ENCODE results near the gene PACSIN2.

PACSIN2 gene

DNA sequence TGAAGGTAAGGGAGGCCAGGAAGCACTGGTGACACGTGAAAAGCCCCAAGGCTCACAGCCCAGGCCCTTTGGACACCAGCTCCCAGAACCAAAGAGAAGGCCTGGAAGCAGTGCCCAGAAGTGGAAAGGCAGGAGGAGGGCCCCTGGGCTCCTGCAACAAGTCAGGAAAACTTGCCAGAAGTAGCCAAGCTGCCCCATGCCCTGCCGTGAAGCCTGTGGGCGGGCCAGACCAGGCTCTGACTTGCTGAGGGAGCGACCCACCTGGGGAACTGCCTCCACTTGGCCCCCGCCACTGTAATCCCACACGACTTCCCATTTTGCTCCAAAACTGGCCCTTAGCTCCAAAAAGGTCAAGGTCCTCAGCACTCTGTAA, 106.6 kb downstream of the PACSIN2 start:
- DNase-seq (ENCODE audit: extremely low read depth in 1 of 2, low read depth in 1 of 2) = no peak

DNA sequence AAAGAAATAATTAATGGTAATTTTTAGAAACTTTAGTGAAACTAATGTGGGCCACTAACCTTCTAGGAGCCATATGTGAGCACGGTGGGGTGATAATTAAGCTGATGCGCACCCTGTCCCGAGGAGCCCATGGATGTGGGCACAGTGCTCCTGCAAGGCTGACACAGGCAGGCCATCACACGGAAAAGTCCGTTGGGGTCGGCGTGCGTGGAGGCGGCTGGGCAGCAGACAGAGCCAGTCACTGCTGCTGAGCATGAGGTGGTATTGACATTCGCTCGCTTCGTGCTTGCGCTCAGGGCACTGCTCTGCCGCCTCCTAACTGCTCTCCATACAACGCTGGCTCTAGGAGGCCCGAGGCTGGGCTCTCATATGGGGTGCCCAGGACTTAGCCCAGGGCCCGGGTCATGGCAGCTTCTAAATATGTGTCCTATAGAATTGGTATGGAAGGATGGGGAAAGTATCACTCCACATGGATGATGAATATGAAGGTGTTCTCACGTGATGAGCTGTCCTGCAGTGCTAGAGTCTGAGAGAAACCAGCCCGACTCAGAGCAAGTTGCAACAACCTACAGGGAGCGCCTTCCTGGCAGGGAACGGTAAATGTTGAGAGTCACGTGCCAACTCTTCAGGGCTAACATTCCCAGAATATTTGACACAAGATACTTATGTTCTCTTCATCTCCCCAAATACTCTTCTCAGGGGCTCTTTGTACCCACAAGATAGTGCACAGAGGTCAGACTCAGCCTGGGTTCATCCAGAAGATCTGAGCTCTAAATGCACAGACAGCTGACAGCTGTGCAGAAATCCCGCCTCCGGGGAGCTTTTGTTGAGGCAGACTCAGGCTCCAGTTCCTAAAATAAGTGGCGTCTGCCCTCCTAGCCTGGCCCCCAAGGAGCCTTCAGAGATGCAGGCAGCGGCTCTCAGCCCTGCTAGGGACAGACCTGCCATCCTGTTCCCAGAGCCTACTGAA, 107.3 kb downstream of the PACSIN2 start:
- no peak for DNase-seq (ENCODE audit: extremely low read depth in 1 of 2, low read depth in 1 of 2)

DNA sequence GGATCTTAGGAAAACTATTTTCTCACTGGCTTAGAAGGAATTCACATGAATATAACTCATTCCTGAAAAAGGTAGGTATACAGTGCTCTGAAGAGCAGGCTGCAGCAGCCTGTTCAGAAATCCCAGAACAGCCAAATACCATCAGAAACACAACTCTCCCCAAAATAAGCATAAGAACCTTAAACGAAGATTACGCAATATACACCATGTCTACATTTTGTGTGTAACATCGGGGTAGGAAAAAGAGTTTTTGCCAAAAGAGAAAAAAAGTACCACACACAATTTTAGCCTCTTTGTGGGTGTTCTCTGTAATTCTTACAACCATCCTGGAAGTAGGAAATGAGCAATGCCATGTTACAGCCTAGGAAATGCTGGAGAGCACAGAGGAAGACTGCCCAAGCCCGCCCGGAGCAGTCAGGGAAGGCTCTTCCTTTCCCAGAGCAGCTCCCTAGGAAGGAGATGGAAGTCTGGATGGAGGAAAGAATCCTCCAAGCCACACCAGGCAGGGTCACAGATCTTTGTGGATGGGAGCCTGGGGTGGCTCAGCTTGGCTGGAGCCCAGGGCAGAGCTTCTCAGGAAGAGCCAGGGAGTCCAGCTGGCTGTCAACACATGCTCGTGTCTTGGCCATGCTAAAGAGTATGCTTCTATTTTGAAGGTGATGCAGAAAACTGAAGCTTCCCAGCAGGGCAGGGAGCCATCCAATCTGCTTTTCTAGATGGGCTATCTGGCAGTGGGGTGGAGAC, 108.2 kb downstream of the PACSIN2 start:
- DNase-seq (ENCODE audit: extremely low read depth in 1 of 2, low read depth in 1 of 2) = no peak

DNA sequence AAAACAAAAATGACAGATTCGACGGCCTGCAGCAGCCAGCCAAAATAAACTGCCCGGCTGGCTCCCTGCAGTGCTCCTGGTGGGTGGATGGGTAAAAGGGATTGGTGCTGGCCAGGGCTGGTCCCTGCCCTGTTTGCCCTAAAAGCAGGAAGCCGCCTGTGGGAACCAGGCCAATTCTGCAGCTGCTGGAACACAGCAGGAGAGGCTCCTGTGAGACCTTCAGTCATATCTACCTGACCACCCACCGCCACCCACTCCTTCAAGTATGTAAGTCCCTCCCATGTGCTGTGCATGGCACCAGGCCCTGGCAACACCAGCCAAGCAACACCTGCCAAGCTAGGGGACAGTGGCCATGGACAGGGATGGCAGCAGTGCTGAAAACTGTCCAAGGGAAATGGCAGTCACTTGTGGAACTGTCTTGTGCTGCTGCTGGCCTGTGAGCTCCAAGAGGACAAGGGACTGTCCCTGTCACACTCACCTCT, 109.2 kb downstream of the PACSIN2 start:
- no peak for DNase-seq (ENCODE audit: extremely low read depth in 1 of 2, low read depth in 1 of 2)

DNA sequence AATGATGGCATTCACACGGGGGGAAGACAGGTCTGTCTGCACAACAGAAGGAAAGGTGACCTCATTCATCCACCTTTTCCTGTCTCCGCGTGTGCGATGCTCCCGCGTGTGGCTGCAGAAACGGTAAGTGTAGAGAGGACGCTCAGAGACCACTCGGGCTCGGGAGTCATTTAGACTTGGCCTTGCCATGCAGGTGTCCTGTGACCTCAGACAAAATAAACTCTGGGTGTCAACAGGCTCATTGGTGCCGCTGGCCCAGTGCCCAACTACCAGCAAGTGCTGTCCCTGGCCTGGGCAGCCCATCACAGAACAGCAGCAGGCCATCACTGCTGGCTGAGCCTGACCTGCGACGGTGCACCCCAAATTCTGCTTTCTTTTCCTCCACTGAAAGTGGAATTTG, 109.7 kb downstream of the PACSIN2 start:
- no peak for DNase-seq (ENCODE audit: extremely low read depth in 1 of 2, low read depth in 1 of 2)

DNA sequence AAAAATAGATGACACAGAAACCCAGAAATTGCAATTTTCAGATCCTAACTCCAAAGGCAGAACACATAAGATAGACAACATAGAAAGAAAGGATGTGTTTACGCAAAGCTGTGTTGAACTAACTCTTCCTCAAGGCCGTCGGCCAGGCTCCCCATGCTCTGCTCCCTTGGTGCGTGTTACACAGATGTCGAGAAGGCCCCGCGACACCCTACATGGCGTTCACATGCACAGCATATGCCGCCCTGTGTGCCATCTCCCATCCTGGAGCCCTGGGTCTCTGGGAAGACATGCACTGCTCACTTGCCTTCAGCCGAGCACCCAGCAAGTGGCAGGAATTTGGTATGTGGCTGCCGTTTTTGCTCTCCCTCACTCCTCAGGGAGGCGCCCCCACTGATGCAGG, 110.9 kb downstream of the PACSIN2 start:
- DNase-seq (ENCODE audit: extremely low read depth in 1 of 2, low read depth in 1 of 2) = no peak

DNA sequence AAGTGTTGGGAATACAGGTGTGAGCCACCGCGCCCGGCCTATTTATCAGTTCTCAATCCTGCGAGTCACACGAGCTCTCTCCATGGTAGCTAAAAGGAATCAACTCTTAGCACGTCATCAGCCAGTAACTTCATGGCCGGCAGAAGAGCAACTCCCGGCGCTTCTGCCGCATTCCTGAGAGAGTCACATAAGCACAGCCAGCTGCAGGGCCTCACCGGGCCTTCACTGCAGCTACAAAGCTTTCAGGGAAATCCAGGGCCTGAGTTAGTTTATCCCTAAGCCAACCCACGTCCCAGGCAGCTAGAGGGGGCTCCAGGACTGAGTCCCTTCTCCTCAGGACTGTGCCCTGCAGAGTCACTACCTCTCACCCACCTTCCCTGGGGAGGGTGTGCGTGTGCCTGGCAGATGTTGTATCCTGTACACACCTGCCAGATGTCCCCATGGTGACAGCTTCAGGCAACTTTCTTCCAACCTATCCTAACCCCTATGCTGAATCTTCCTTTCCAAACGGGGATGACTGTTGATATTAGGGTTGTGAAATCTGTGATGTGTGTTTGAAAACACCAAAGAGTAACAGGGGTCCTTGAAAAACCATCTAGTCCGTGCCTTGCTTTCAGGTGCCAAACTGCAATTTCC, 112.0 kb downstream of the PACSIN2 start:
- DNase-seq (ENCODE audit: extremely low read depth in 1 of 2, low read depth in 1 of 2) = no peak

DNA sequence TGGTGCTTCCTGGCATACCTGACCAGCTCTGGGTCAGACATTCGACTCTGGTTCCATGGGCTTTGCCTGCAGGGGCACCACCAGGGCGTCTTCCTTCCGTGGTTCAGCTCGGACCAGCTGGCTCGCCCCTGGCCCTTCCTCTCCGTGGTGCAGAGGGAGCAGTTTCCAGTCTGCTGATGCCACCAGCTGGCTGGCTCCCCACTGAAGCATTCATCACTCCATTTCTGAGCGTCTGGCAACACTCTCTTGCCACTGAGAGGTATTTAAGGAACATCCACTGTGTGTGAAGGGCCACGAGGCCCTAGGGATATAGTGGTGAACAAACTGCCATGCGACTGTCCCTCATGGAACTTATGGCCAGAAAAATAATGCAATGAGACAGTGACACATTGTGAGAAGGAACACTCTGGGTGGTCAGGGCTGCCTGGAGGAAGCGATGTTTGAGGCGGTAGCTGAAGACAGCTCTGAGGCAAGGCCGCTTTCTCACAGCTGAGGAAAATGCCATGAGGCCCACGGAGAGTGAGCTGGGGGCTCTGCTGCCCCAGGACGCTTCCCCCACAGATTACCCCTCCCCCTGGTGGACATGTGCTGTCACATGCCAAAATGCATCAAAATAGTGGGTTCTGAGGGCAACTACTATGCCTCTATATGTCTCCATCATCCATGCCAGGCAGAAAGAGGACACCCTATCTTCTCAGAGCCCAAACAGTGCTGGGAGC, 113.0 kb downstream of the PACSIN2 start:
- DNase-seq (ENCODE audit: extremely low read depth in 1 of 2, low read depth in 1 of 2) = no peak

DNA sequence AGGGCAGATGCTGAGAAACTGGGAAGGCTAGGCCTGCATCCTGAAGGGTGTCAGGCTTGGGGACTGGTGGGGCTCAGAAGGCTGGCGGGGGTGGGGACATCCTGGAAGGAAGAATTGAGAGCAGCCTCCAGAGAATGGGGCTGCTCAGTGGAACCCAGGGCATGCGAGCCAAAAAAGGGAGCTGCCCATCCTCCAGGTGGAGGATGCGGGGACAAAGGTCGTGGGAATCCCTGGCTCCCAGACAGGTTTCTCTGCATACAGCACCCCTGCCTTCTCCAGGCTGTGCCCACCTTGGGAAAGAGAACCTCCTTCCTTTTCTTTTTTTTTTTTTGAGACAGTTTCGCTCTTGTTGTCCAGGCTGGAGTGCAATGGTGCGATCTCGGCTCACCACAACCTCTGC, 117.0 kb downstream of the PACSIN2 start:
- DNase-seq (ENCODE audit: extremely low read depth in 1 of 2, low read depth in 1 of 2) = no peak

DNA sequence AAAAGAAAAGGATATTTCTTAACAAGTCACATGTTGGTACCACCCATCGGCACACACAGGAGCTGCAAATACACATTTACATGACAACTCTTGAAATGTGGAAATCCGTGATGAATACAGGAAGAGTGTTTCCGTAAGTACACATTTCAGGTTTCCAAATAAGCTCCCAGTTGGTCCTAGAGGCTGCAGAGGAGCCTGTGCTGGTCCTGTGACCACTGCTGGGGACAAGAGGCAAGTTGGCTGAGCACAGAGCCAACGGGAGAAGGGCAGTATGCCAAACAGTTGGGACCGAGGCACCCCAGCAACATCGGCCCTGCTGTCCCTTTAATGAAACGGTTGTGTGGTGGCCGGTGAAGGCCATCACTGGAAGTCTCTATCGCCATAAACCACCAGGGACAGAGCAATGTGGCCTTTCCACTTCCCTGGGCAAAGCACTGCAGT, 119.4 kb downstream of the PACSIN2 start:
- no peak for DNase-seq (ENCODE audit: extremely low read depth in 1 of 2, low read depth in 1 of 2)

DNA sequence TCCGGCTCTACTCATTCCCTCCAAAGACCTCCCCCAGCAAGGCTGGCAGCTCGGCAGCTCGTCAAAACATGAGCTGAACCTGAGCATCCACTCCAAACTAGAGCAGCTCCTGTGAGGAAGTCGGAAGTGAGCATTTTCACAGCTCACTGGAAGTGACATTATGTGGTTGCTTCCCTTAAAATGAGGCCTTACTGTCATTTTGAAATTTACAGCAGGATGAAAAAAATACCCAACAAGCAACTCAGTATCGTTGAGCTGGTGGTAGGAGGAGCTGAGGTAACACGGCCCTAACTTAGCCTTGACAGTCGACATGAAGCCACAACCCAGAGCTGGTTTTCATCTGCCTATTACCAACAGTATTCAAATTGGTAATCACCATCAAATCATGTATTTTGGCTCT, 119.9 kb downstream of the PACSIN2 start:
- no peak for DNase-seq (ENCODE audit: extremely low read depth in 1 of 2, low read depth in 1 of 2)

DNA sequence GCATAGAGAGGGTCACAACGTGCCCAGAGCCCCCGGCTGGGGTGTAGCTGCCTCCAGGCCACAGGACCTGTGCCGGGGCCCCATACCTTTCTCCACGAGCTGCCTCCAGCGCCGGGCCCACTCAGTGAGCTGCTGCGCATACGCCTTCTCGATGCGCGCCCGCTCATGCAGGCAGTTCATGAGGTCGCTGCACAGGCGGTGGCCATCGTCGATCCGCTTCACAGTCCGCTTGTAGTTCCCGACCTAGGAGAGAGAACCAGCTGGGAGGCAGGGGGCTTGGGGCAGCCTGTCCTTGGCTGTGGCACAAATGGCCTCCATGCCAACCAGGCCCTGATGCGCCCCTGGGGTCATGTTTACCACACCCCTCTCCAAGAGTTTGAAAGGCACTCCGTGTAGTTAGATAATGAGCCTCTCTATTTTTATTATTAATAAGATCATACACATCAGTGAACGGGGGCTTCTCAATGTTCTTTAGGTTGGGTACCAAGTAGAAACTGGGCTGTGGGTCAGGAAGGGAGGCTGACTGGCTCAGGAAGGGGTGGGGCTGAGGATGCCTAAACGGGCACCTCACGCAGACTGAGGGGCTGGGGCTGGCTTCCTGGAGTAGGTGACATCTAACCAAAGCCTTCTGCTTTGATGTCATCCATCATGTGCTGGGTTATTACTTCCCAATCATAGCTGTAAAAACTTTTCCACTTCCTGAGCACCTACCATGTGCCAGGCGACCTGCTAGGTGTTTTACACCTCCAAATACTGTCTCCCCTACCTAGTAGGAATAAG, 121.4 kb downstream of the PACSIN2 start:
- no peak for DNase-seq (ENCODE audit: extremely low read depth in 1 of 2, low read depth in 1 of 2)

DNA sequence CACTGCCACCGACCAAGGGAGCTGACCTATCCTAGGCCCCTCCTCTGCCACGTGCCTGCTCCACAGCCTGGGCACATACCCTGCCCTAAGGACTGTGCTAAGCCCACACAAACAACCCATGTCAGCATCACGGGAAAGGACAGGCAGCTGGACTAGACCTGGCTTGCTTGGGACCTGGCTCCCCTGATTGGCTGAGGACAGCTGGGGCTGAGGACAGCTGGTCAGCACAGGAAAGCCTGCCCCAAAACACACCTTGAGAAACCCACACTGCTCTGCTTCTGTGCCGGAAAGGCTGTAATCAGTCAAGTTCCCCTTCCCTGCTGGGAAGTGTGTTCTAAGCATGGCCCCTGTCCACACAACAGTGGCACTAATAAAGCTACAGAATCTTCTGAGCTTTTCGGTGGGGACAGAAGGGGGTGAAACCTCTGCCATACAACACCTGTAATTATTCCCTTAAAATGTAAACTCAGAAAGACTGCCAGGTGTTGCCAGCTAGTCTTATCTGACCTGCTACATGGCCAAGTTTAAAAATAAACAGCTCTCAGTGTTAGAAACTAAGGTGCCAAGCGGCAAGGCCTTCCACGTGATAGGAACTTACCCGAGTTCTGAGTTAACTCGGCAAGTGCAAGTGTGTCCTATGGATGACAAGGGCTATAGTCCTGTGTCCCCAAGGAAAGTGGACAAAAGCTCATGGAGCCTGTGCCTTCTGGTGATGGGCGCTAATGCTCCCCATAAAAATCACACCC, 122.2 kb downstream of the PACSIN2 start:
- DNase-seq (ENCODE audit: extremely low read depth in 1 of 2, low read depth in 1 of 2) = no peak

DNA sequence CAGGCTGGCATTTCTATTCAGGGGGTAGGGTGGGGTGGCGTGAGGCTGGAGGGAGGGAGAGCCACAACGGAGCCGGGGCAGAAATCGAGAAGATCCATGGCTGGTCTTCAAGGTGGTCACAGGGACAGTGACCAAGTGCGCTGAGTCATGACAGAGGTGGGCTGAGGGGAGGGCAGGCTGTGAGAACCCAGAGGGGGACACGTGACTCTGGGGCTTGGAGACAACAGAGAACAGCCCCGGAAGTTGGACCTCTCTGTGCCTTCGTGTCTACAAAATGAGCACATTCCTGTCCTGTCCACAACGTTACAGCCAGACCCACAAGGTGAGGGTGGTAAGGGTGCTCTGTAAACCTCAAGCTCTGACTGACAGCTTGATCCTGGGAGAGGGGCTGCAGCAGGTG, 122.8 kb downstream of the PACSIN2 start:
- no peak for DNase-seq (ENCODE audit: extremely low read depth in 1 of 2, low read depth in 1 of 2)

DNA sequence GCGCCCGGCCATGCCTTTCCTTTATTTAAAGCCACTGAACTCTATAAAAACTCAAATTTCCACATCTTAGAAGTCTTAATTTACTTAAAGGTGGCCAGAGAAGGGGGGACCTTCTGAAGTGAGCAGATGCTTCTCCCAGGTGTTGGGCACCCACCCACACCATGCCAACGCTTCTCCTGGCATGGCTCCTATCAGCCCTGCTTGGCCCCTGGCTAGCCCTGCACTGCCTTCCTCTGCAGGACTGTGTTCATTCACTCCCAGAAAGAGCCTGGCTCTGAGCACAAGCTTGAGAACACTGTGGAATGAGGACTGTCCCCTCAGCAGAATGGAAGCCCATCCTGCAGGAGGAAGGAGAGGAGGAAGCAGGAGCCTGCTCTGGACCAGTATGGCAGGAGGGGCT, 123.3 kb downstream of the PACSIN2 start:
- DNase-seq (ENCODE audit: extremely low read depth in 1 of 2, low read depth in 1 of 2) = no peak

DNA sequence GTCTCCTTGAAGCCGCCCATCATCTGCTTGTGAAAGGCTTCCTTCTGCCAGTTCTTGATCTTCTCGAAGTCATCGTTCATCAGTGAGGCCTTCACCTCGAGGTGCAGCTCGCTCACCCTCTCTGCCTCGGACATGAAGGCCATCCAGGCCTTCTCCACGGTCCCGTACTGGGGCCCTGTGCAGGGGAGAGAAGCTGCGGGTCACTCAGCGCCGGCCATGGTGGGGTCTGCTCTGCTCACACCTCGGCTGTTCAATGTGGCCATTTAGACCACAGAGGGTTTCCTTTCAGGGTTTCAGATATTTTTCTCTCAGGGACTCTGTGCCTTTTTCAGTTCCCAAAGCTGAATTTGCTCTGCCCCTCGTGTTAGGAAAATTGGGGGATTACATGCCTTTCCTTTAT, 123.9 kb downstream of the PACSIN2 start:
- DNase-seq (ENCODE audit: extremely low read depth in 1 of 2, low read depth in 1 of 2) = no peak

DNA sequence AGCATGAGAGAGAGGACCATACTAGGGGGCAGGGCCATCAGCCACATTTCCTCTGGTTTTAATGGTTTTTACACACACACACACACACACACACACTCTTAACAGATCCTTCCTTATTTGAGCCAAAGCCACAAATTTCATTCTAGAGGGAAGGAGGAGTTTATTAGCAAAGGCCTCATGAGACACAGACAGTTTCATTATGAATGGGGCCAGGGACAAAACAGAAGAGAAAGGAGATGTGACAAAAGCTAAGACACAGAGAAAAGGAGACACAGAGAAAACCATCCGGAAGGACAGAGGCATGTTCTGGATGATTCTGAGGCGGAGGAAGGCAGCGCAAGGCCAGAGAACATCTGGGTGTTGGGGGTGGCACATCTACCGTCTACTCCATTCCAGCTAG, 125.6 kb downstream of the PACSIN2 start:
- no peak for DNase-seq (ENCODE audit: extremely low read depth in 1 of 2, low read depth in 1 of 2)

DNA sequence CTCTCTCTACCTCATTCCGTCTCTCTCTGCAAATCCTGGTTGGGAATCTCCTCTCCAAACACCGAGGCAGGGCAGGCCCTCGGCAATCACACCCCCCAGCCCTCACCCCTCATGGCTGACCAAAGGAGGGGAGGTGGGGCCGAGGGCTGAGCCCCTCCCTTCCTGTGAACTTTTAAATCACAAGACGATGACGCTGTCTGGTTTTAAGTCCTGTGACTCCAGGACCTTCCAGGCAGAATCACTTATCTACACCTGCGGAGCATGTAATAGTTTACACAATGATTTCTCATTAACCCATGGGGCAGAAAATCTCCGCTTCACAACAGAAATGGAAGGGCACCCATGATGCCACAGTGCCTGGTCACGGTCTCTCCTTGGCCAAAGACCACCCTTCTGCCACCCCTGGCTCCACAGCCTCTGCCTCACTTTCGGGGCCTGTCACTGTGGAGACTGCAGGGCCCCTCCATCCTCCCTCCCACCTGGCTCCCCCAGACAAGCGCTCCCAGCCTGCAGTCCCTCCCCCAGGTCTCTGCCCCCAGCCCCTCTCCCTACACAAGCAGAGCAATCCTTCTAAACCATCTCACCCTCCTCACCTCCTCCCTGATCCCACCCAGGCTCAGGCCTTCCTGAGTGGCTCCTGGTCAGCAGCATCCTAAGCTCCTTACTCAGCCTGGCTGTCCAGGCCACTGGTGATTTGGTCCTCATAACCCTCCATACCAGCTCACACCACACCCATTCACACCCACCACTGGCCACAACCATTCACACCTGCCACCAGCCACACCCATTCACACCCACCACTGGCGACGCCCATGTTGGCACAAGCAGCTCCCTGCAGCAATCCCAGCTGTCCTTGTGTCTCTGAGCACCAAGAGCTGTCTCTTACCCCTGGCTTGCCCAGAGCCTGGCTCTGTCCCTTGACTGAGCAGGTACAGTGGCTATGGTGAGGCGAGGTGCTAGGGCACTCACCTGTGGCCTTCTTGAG, 127.1 kb downstream of the PACSIN2 start:
- DNase-seq (ENCODE audit: extremely low read depth in 1 of 2, low read depth in 1 of 2) = no peak
